CD4-positive, alpha-beta T cell (primary cell): ENCODE results near the gene PLXNA2. TPM values are rescaled to one million over a fixed set of nuclear protein-coding genes. Genes with fewer than 3 reads are reported as not detected.

ENCODE experiments used
- ATAC-seq: fragments of 200-7000 bp; cut with Tn5 transposase; one replicate; pipeline ENCODE4 v1.10.0; 2022; ENCODE audit warnings: mild to moderate bottlenecking; ENCODE audit not compliant: poor library complexity
- CTCF ChIA-PET: fragments of 350-600 bp; sonication (Branson Sonifier 250); formaldehyde crosslinking; loops from one replicate; lab custom pipeline; 2021; ENCODE audit warnings: antibody characterized with exemption, inconsistent platforms; lab: Charles Lee
- POLR2A ChIA-PET: fragments of 350-600 bp; sonication (Branson Sonifier 250); formaldehyde crosslinking; loops from one replicate; lab custom pipeline; 2021; ENCODE audit warnings: antibody characterized with exemption, inconsistent platforms; lab: Charles Lee
- DNase-seq, 14 experiments: peaks; one replicate each; pipeline ENCODE4 v3.0.0-alpha.2; 2013 to 2020; ENCODE audit warnings: mixed read lengths in 2 of 14
- H3K27ac ChIP-seq, 2 donors: one replicate each; pipeline versions ENCODE4 v1.5.1 to v1.7.0; 2013; ENCODE audit warnings: low read length in 2 of 2, low read depth in 1 of 2, mild to moderate bottlenecking in 1 of 2
- H3K27me3 ChIP-seq, 2 experiments: 1 replicate in 1 of 2; 2 replicates in 1 of 2; pipeline versions ENCODE4 v1.6.1 to v1.7.0; 2013; ENCODE audit warnings: low read length in 2 of 2, control low read depth in 1 of 2, mild to moderate bottlenecking in 1 of 2, moderate library complexity in 1 of 2; ENCODE audit not compliant: insufficient read depth in 2 of 2, control insufficient read depth in 1 of 2
- H3K36me3 ChIP-seq: one replicate; pipeline ENCODE4 v1.6.1; 2013; ENCODE audit warnings: low read length, control low read depth; ENCODE audit not compliant: insufficient read depth
- H3K4me1 ChIP-seq: one replicate; pipeline ENCODE4 v1.6.1; 2013; ENCODE audit warnings: low read length, control low read depth; ENCODE audit not compliant: insufficient read depth
- H3K4me3 ChIP-seq: one replicate; pipeline ENCODE4 v1.5.1; 2013; ENCODE audit warnings: mild to moderate bottlenecking, low read length, moderate library complexity
- H3K9me3 ChIP-seq, 2 experiments: 1 replicate in 1 of 2; 2 replicates in 1 of 2; pipeline versions ENCODE4 v1.6.1 to v1.7.0; 2013; ENCODE audit warnings: low read length in 2 of 2, mild to moderate bottlenecking in 2 of 2, control low read depth in 1 of 2, moderate library complexity in 1 of 2; ENCODE audit not compliant: control insufficient read depth in 1 of 2, insufficient read depth in 1 of 2
- H3K27ac Mint-ChIP-seq: one replicate; pipeline ENCODE4 v1.8.0; 2020; ENCODE audit warnings: mixed read lengths
- H3K27me3 Mint-ChIP-seq: one replicate; pipeline ENCODE4 v1.8.0; 2021; ENCODE audit warnings: mixed read lengths
- H3K36me3 Mint-ChIP-seq: one replicate; pipeline ENCODE4 v1.8.0; 2021; ENCODE audit warnings: low read depth, mixed read lengths
- H3K4me1 Mint-ChIP-seq: one replicate; pipeline ENCODE4 v1.8.0; 2021; ENCODE audit warnings: low read depth, mixed read lengths
- H3K4me3 Mint-ChIP-seq: one replicate; pipeline ENCODE4 v1.8.0; 2020; ENCODE audit warnings: mild to moderate bottlenecking, mixed read lengths
- H3K9me3 Mint-ChIP-seq: one replicate; pipeline ENCODE4 v1.8.0; 2020; ENCODE audit warnings: mixed read lengths
- CTCF ChIP-seq: fragments of 200-600 bp; IDR thresholded peaks from one replicate; pipeline ENCODE4 v1.8.0; 2022; ENCODE audit warnings: antibody characterized with exemption, mild to moderate bottlenecking
- intact Hi-C, 2 experiments: fragments of 100-400 bp; cut with DNase I in 1 of 2; cut with micrococcal nuclease in 1 of 2; formaldehyde crosslinking; loops; one replicate each; pipeline versions ENCODE4 v1.15.1 to v1.9.0; 2023 to 2025; cut with DNase I, micrococcal nuclease
- total RNA-seq, 174 experiments: library from RNA in 2 of 174; stranded (reverse) in 2 of 174; gene quantifications; one replicate each; pipeline ENCODE4 v1.2.3 and lab custom pipeline; 2021 to 2026

Gene PLXNA2
- total RNA-seq, 2 experiments from 2014 or later, result 0.75 to 0.77 TPM

GRCh38 chr1:208272713-208273112 is 28.5 kb upstream of the PLXNA2 start:
- no peak for TF ChIP-seq CTCF
- no peak overlapping the region for H3K4me3 ChIP-seq
- Mint-ChIP-seq H3K9me3 (no peaks in the 10 kb centered on the region), H3K27ac (no peak overlapping the region), H3K4me1 (no peaks in the 10 kb centered on the region), H3K4me3 (no peak overlapping the region), H3K36me3 (no peaks in the 10 kb centered on the region), H3K27me3 (peaks cover 95% of the 10 kb centered on the region)
- intact Hi-C loops, result no loop called here
- CTCF ChIA-PET, result no interaction called here
- H3K4me1 ChIP-seq, result no peaks in the 10 kb centered on the region
- H3K27me3 ChIP-seq, result peaks cover 12 to 15% of the 10 kb centered on the region in 2 experiments
- H3K27ac ChIP-seq, result no peak overlapping the region
- no peak for ATAC-seq
- DNase-seq, result no peak
- H3K9me3 ChIP-seq, result no peaks in the 10 kb centered on the region
- POLR2A ChIA-PET, result no interaction called here
- H3K36me3 ChIP-seq, result no peaks in the 10 kb centered on the region

- peaks cover 15 to 16% of the 10 kb centered on the region in 2 experiments for H3K27me3 ChIP-seq
- ChIA-PET POLR2A (no interaction called here), CTCF (no interaction called here)
- Mint-ChIP-seq H3K36me3 (no peaks in the 10 kb centered on the region), H3K4me1 (no peaks in the 10 kb centered on the region), H3K27me3 (peaks cover 95% of the 10 kb centered on the region), H3K9me3 (no peaks in the 10 kb centered on the region), H3K4me3 (no peak overlapping the region), H3K27ac (no peak overlapping the region)
- no peak overlapping the region for H3K27ac ChIP-seq
- no peaks in the 10 kb centered on the region for H3K4me1 ChIP-seq
- intact Hi-C loops, result no loop called here
- ATAC-seq (no peak), DNase-seq (no peak)
- no peaks in the 10 kb centered on the region for H3K9me3 ChIP-seq
- no peak overlapping the region for H3K4me3 ChIP-seq
- TF ChIP-seq CTCF, result no peak
- no peaks in the 10 kb centered on the region for H3K36me3 ChIP-seq
Measured at GRCh38 chr1:208272311-208272710, 28.1 kb upstream of the PLXNA2 start.

GRCh38 chr1:208271236-208271635 is 27.1 kb upstream of the PLXNA2 start:
- no peak overlapping the region for H3K27ac Mint-ChIP-seq
- POLR2A ChIA-PET, result no interaction called here
- H3K36me3 Mint-ChIP-seq, result no peaks in the 10 kb centered on the region

More at GRCh38 chr1:208271236-208271635, 27.1 kb upstream of the PLXNA2 start:
- peaks cover 92% of the 10 kb centered on the region for H3K27me3 Mint-ChIP-seq
- CTCF ChIA-PET, result no interaction called here
- no peaks in the 10 kb centered on the region for H3K4me1 Mint-ChIP-seq
- intact Hi-C loops, result no loop called here
- Histone ChIP-seq H3K4me1 (no peaks in the 10 kb centered on the region), H3K27me3 (peaks cover 13 to 17% of the 10 kb centered on the region in 2 experiments), H3K9me3 (no peaks in the 10 kb centered on the region), H3K36me3 (no peaks in the 10 kb centered on the region), H3K4me3 (no peak overlapping the region), H3K27ac (no peak overlapping the region)
- ATAC-seq, result no peak
- no peak for TF ChIP-seq CTCF
- no peak overlapping the region for H3K4me3 Mint-ChIP-seq
- no peaks in the 10 kb centered on the region for H3K9me3 Mint-ChIP-seq
- no peak for DNase-seq
